ENCODE results near the gene B9D1. TPM values are rescaled to one million over a fixed set of nuclear protein-coding genes. Genes with fewer than 3 reads are reported as not detected.

B9D1 gene
- total and polyA plus RNA-seq, 9 of the 15 experiments (the other 6 are each of a cell fraction or from before 2014, with no cell fraction given): 8.9 to 28.0 (median 17.9) TPM

- FAIRE-seq (no peak), ATAC-seq (no peak)
- H3K79me2 ChIP-seq (ENCODE audit: control insufficient read depth, insufficient read depth, low read length): peaks cover 9% of the 10 kb centered on the region; the same call in 2 of the 3 replicates
These were observed 2.9 kb upstream of the B9D1 start for GRCh38 chr17:19365499-19365817.

More at GRCh38 chr17:19365499-19365817, 2.9 kb upstream of the B9D1 start:
- in situ Hi-C loops (cut with MboI) (loop anchor here (10.0 kb wide), 1 partner anchor 399 kb away; no protein-coding TSS in a partner anchor), intact Hi-C loops (cut with micrococcal nuclease) (no loop called here)
- no peak overlapping the region for H3K4me2 ChIP-seq (ENCODE audit: insufficient read depth, low read length)
- ChIA-PET POLR2A (interaction anchor here (1.1 to 2.4 kb wide), 2 partner anchors 11 to 12 kb away, joined by 3 to 9 read pairs; partner anchors contain the start of gene MAPK7), CTCF (ENCODE audit: low intra/inter-chr PET ratio) (interaction anchor here (1.1 kb wide), 1 partner anchor 82 kb away, joined by 4 read pairs; no protein-coding TSS in a partner anchor)
- H3K4me1 ChIP-seq (replicated peaks in 1 of 2; ENCODE audit: control insufficient read depth in 2 of 2, insufficient read depth in 2 of 2, low read length in 2 of 2): peaks cover 6 to 26% of the 10 kb centered on the region in 2 experiments; a peak in 4 of 5 replicates
- H3K27ac ChIP-seq (ENCODE audit: extremely low read depth, low read depth, low read length): no peak overlapping the region
- no peaks in the 10 kb centered on the region for H3K9me1 ChIP-seq (ENCODE audit: control insufficient read depth, insufficient read depth, low read length)
- TF ChIP-seq ATF2 (CRISPR knock-in tag; IDR thresholded peaks at IDR 0.05) (no peak), DPF2 (IDR thresholded peaks at IDR 0.05) (no peak)
- BruUV-seq (replicated peaks): no TSS peak
- no peaks in the 10 kb centered on the region for H3K9me3 ChIP-seq (replicated peaks; ENCODE audit: control insufficient read depth, insufficient read depth, low read depth, low read length)
- no peaks in the 10 kb centered on the region for H3K27me3 ChIP-seq (ENCODE audit: control insufficient read depth in 2 of 2, insufficient read depth in 2 of 2, low read length in 2 of 2)
- no peak overlapping the region for H2AFZ ChIP-seq (ENCODE audit: low read depth, low read length)
- WGBS (ENCODE audit: insufficient coverage, low coverage, missing lambda C conversion rate): 25% methylated on average over 2 of the region's 4 CpGs
- DNase-seq (ENCODE audit: extremely low read depth in 1 of 4, low spot score in 3 of 4): no peak
- no peak overlapping the region for H3K9ac ChIP-seq (ENCODE audit: insufficient read depth in 1 of 2, low read depth in 2 of 2, low read length in 2 of 2)
- H4K20me1 ChIP-seq (replicated peaks; ENCODE audit: control insufficient read depth, insufficient read depth, low read length): no peaks in the 10 kb centered on the region
- no peaks in the 10 kb centered on the region for H3K36me3 ChIP-seq (ENCODE audit: control insufficient read depth, insufficient read depth, low read length)
- no peak overlapping the region for H3K4me3 ChIP-seq

Data from K562 (cell line).